Fibroblast of mammary gland (primary cell): ENCODE measurements around the gene LHX2.

Experiments used
- DNase-seq: peaks from one replicate; pipeline ENCODE4 v3.0.0-alpha.2; 2010; ENCODE audit warnings: low read depth
- H3K4me3 ChIP-seq: 2 replicates; pipeline ENCODE4 v1.5.1; 2011; ENCODE audit warnings: low read depth, mild to moderate bottlenecking, low read length, moderate library complexity; ENCODE audit not compliant: control insufficient read depth
- CTCF ChIP-seq: conservative IDR thresholded peaks from 2 replicates; pipeline ENCODE4 v1.5.1; 2011; ENCODE audit warnings: low read depth, low read length, inconsistent platforms; ENCODE audit not compliant: control insufficient read depth, insufficient read depth

Gene LHX2

GRCh38 chr9:124004593-124004992, 7.0 kb upstream of the LHX2 start:
- TF ChIP-seq CTCF, result no peak
- H3K4me3 ChIP-seq, result no peak overlapping the region
- no peak for DNase-seq

- DNase-seq, result no peak
- no peak overlapping the region for H3K4me3 ChIP-seq
- no peak for TF ChIP-seq CTCF
Measured at GRCh38 chr9:124005029-124005771, 6.4 kb upstream of the LHX2 start.

- TF ChIP-seq CTCF, result no peak
- H3K4me3 ChIP-seq, result no peak overlapping the region
- DNase-seq, result no peak
Measured at GRCh38 chr9:124006448-124007361, 4.9 kb upstream of the LHX2 start.

- H3K4me3 ChIP-seq, result no peak overlapping the region
- DNase-seq, result no peak
- no peak for TF ChIP-seq CTCF
Measured at GRCh38 chr9:124007565-124008302, 3.8 kb upstream of the LHX2 start.

- no peak for TF ChIP-seq CTCF
- no peak for DNase-seq
- no peak overlapping the region for H3K4me3 ChIP-seq
Measured at GRCh38 chr9:124008303-124008693, 3.3 kb upstream of the LHX2 start.

GRCh38 chr9:124008694-124009530, 2.7 kb upstream of the LHX2 start:
- no peak overlapping the region for H3K4me3 ChIP-seq
- TF ChIP-seq CTCF, result no peak
- no peak for DNase-seq
